Uterus (tissue), 4 donors: ENCODE measurements around the gene RNF111. TPM values are rescaled to one million over a fixed set of nuclear protein-coding genes. Genes with fewer than 3 reads are reported as not detected.

ENCODE experiments used
- DNase-seq, 2 donors: peaks; one replicate each; pipeline ENCODE4 v3.0.0-alpha.2; 2019 to 2020
- H3K27ac ChIP-seq, 2 donors: fragments of 200-600 bp; sonication (generic); 1 replicate in 1 of 2; 2 replicates in 1 of 2; pipeline ENCODE4 v1.5.1; 2016 to 2018
- H3K27me3 ChIP-seq, 2 donors: fragments of 200-600 bp; sonication (generic); one replicate each; pipeline ENCODE4 v1.5.1; 2018 to 2019; ENCODE audit warnings: control low read depth in 1 of 2
- H3K36me3 ChIP-seq, 2 donors: fragments of 200-600 bp; sonication (generic); one replicate each; pipeline ENCODE4 v1.5.1; 2019; ENCODE audit warnings: control low read depth in 1 of 2
- H3K4me1 ChIP-seq, 2 donors: fragments of 200-600 bp; sonication (generic); one replicate each; pipeline ENCODE4 v1.5.1; 2018 to 2019; ENCODE audit warnings: control low read depth in 1 of 2
- H3K4me3 ChIP-seq, 2 donors: fragments of 200-600 bp; sonication (generic); 1 replicate in 1 of 2; 2 replicates in 1 of 2; pipeline ENCODE4 v1.5.1; 2018 to 2019; ENCODE audit warnings: mild to moderate bottlenecking in 1 of 2
- H3K9me3 ChIP-seq, 2 donors: fragments of 200-600 bp; sonication (generic); one replicate each; pipeline ENCODE4 v1.5.1; 2019; ENCODE audit warnings: control low read depth in 1 of 2
- CTCF ChIP-seq, 4 experiments: fragments of 200-600 bp in 2 of 4; fragments of 450-650 bp in 2 of 4; sonication (generic) in 2 of 4; IDR thresholded peaks; one replicate each; pipeline ENCODE4 v1.5.1; 2016 to 2019; ENCODE audit warnings: antibody characterized with exemption in 4 of 4, mild to moderate bottlenecking in 2 of 4, moderate library complexity in 1 of 4
- POLR2A ChIP-seq, 2 donors: fragments of 450-650 bp; IDR thresholded peaks; one replicate each; pipeline ENCODE4 v1.6.1; 2016; ENCODE audit warnings: antibody characterized with exemption in 2 of 2, mild to moderate bottlenecking in 1 of 2, moderate library complexity in 1 of 2
- intact Hi-C: fragments of 100-400 bp; cut with DNase I; formaldehyde crosslinking; loops from one replicate; pipeline ENCODE4 v1.15.1; 2023; ENCODE audit warnings: low total_unique reads
- total RNA-seq, 4 donors: library from RNA; depleted of rRNA in 3 of 4; stranded (reverse); fragments of >200 nt in 3 of 4; gene quantifications; one replicate each; pipeline versions ENCODE4 v1.1.0 to v1.2.4, GENCODE V29; 2014 to 2023
- donor health status: DM: yes; HTN: yes; CAD: no.

Gene RNF111
- total RNA-seq, 4 donors from 2014 or later = 25.9 to 43.9 (median 30.5) TPM

GRCh38 chr15:59053482-59053881 is 66.0 kb downstream of the RNF111 start:
- Histone ChIP-seq H3K4me1 (no peaks in the 10 kb centered on the region), H3K9me3 (no peaks in the 10 kb centered on the region), H3K36me3 (no peaks in the 10 kb centered on the region), H3K27me3 (no peaks in the 10 kb centered on the region), H3K4me3 (no peak overlapping the region), H3K27ac (no peak overlapping the region)
- intact Hi-C loops = no loop called here
- DNase-seq = no peak
- TF ChIP-seq POLR2A (IDR thresholded peaks at IDR 0.05) (no peak), CTCF (IDR thresholded peaks at IDR 0.05) (no peak)

GRCh38 chr15:59059076-59059597 is 71.7 kb downstream of the RNF111 start:
- Histone ChIP-seq H3K9me3 (no peaks in the 10 kb centered on the region), H3K4me1 (no peaks in the 10 kb centered on the region), H3K4me3 (no peak overlapping the region), H3K36me3 (no peaks in the 10 kb centered on the region), H3K27ac (no peak overlapping the region), H3K27me3 (no peaks in the 10 kb centered on the region)
- intact Hi-C loops = no loop called here
- no peak for DNase-seq
- no peak for TF ChIP-seq POLR2A (IDR thresholded peaks at IDR 0.05)
- no peak for TF ChIP-seq CTCF (IDR thresholded peaks at IDR 0.05)

- Histone ChIP-seq H3K4me1 (no peaks in the 10 kb centered on the region), H3K9me3 (no peaks in the 10 kb centered on the region), H3K36me3 (no peaks in the 10 kb centered on the region), H3K4me3 (no peak overlapping the region), H3K27ac (no peak overlapping the region), H3K27me3 (no peaks in the 10 kb centered on the region)
- no peak for DNase-seq
- TF ChIP-seq POLR2A (IDR thresholded peaks at IDR 0.05) (no peak), CTCF (IDR thresholded peaks at IDR 0.05) (no peak)
- intact Hi-C loops = no loop called here
These were observed 72.9 kb downstream of the RNF111 start for GRCh38 chr15:59060348-59060747.

- Histone ChIP-seq H3K4me1 (no peaks in the 10 kb centered on the region), H3K27me3 (no peaks in the 10 kb centered on the region), H3K36me3 (no peaks in the 10 kb centered on the region), H3K27ac (no peak overlapping the region), H3K4me3 (no peak overlapping the region), H3K9me3 (no peaks in the 10 kb centered on the region)
- intact Hi-C loops = no loop called here
- DNase-seq = no peak
- TF ChIP-seq CTCF (IDR thresholded peaks at IDR 0.05) = no peak
- no peak for TF ChIP-seq POLR2A (IDR thresholded peaks at IDR 0.05)
These were observed 75.6 kb downstream of the RNF111 start for GRCh38 chr15:59063042-59063441.

- DNase-seq = no peak
- no peak overlapping the region for H3K27ac ChIP-seq
- H3K27me3 ChIP-seq = no peaks in the 10 kb centered on the region
- H3K4me3 ChIP-seq = no peak overlapping the region
- intact Hi-C loops = no loop called here
- H3K36me3 ChIP-seq = no peaks in the 10 kb centered on the region
- TF ChIP-seq CTCF (IDR thresholded peaks at IDR 0.05) = no peak
- no peak for TF ChIP-seq POLR2A (IDR thresholded peaks at IDR 0.05)
- no peaks in the 10 kb centered on the region for H3K4me1 ChIP-seq
- H3K9me3 ChIP-seq = peaks cover 0 to 4% of the 10 kb centered on the region in 2 donors
These were observed 82.0 kb downstream of the RNF111 start for GRCh38 chr15:59069430-59069829.
